ENCODE results near the gene NR2C1.
"Not testable (repeated sequence)": the region's sequence is repeated elsewhere in the genome, so short reads cannot be mapped to it uniquely, and the experiment has no call there.

DNA sequence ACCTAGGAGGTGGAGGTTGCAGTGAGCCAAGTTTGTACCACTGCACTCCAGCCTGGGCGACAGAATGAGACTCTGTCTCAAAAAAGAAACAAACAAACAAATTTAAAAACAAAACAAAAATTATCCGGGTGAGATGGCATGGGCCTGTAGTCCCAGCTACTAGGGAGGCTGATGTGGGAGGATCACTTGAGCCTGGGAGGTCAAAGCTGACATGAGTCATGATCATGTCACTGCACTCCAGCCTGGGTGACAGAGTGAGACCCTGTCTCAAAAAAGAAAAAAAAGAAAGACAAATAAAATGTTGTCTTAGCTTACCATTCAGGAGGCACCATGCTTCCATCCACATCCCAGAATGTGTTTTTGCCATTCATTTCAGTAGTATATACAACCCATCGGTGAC is 79.6 kb downstream of the NR2C1 start:
- TF ChIP-seq, protein P1, sequence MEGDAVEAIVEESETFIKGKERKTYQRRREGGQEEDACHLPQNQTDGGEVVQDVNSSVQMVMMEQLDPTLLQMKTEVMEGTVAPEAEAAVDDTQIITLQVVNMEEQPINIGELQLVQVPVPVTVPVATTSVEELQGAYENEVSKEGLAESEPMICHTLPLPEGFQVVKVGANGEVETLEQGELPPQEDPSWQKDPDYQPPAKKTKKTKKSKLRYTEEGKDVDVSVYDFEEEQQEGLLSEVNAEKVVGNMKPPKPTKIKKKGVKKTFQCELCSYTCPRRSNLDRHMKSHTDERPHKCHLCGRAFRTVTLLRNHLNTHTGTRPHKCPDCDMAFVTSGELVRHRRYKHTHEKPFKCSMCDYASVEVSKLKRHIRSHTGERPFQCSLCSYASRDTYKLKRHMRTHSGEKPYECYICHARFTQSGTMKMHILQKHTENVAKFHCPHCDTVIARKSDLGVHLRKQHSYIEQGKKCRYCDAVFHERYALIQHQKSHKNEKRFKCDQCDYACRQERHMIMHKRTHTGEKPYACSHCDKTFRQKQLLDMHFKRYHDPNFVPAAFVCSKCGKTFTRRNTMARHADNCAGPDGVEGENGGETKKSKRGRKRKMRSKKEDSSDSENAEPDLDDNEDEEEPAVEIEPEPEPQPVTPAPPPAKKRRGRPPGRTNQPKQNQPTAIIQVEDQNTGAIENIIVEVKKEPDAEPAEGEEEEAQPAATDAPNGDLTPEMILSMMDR (IDR thresholded peaks at IDR 0.05): not testable (repeated sequence)
- TF ChIP-seq POLR2A (IDR thresholded peaks at IDR 0.05): not testable (repeated sequence)
